ENCODE measurements around the gene TARBP1. TPM values are rescaled to one million over a fixed set of nuclear protein-coding genes. Genes with fewer than 3 reads are reported as not detected.

TARBP1 gene
- total RNA-seq, 1 donor from 2014 or later, result 17.8 TPM

- H3K27me3 Mint-ChIP-seq (ENCODE audit: low read depth, unreplicated experiment), result no peaks in the 10 kb centered on the region
- H3K27me3 ChIP-seq (ENCODE audit: insufficient read depth, low read length), result no peaks in the 10 kb centered on the region
- peak overlapping the region; percentile 80 for H3K4me2 ChIP-seq (ENCODE audit: low read length)
- H3K4me1 Mint-ChIP-seq (ENCODE audit: low read depth, unreplicated experiment), result peaks cover 30% of the 10 kb centered on the region
- H3K36me3 ChIP-seq (ENCODE audit: insufficient read depth, low read length), result no peaks in the 10 kb centered on the region
- H3K9me3 Mint-ChIP-seq (ENCODE audit: unreplicated experiment), result no peaks in the 10 kb centered on the region
- peak overlapping the region; percentile 98 for H3K27ac ChIP-seq (ENCODE audit: low read depth, low read length)
- peak; percentile 60 for FAIRE-seq
- DNase-seq (ENCODE audit: low read depth), result peak; percentile 97
- H4K20me1 ChIP-seq (ENCODE audit: insufficient read depth, low read length), result no peaks in the 10 kb centered on the region
- H3K79me2 ChIP-seq (ENCODE audit: insufficient read depth, low read length), result no peaks in the 10 kb centered on the region
- H3K4me1 ChIP-seq (ENCODE audit: insufficient read depth, low read length), result peaks cover 32% of the 10 kb centered on the region
- H3K36me3 Mint-ChIP-seq (ENCODE audit: low read depth, unreplicated experiment), result no peaks in the 10 kb centered on the region
- no peak for TF ChIP-seq EZH2 (IDR thresholded peaks at IDR 0.05; ENCODE audit: insufficient read depth, low read length)
- no peak for TF ChIP-seq CTCF (IDR thresholded peaks at IDR 0.05; ENCODE audit: insufficient read depth, low read depth, low read length)
- H3K4me3 ChIP-seq (ENCODE audit: insufficient read depth, low read depth, low read length), result peak overlapping the region; percentile 37
- H3K4me3 Mint-ChIP-seq (ENCODE audit: unreplicated experiment), result peak overlapping the region; percentile 47
- no peaks in the 10 kb centered on the region for H3K9me3 ChIP-seq (ENCODE audit: insufficient read depth, low read depth, low read length)
- peak overlapping the region; percentile 85 for H3K9ac ChIP-seq (ENCODE audit: low read length)
- peak overlapping the region; percentile 100 for H3K27ac Mint-ChIP-seq (ENCODE audit: unreplicated experiment)
- H2AFZ ChIP-seq (ENCODE audit: low read depth, low read length), result peak overlapping the region; percentile 40
These were observed 16.4 kb upstream of the TARBP1 start for GRCh38 chr1:234495231-234495990.

GRCh38 chr1:234494049-234494448 lies 15.1 kb upstream of the TARBP1 start:
- no peaks in the 10 kb centered on the region for H3K79me2 ChIP-seq (ENCODE audit: insufficient read depth, low read length)

More at GRCh38 chr1:234494049-234494448, 15.1 kb upstream of the TARBP1 start:
- Histone ChIP-seq H3K4me2 (ENCODE audit: low read length) (peak overlapping the region; percentile 80), H4K20me1 (ENCODE audit: insufficient read depth, low read length) (no peaks in the 10 kb centered on the region), H2AFZ (ENCODE audit: low read depth, low read length) (no peak overlapping the region), H3K27me3 (ENCODE audit: insufficient read depth, low read length) (no peaks in the 10 kb centered on the region), H3K4me3 (ENCODE audit: insufficient read depth, low read depth, low read length) (no peak overlapping the region), H3K36me3 (ENCODE audit: insufficient read depth, low read length) (no peaks in the 10 kb centered on the region), H3K9ac (ENCODE audit: low read length) (peak overlapping the region; percentile 85), H3K27ac (ENCODE audit: low read depth, low read length) (peak overlapping the region; percentile 98), H3K9me3 (ENCODE audit: insufficient read depth, low read depth, low read length) (no peaks in the 10 kb centered on the region), H3K4me1 (ENCODE audit: insufficient read depth, low read length) (peaks cover 18% of the 10 kb centered on the region)
- TF ChIP-seq EZH2 (IDR thresholded peaks at IDR 0.05; ENCODE audit: insufficient read depth, low read length), result no peak
- no peak for TF ChIP-seq CTCF (IDR thresholded peaks at IDR 0.05; ENCODE audit: insufficient read depth, low read depth, low read length)
- FAIRE-seq (no peak), DNase-seq (ENCODE audit: low read depth) (no peak)
- Mint-ChIP-seq H3K36me3 (ENCODE audit: low read depth, unreplicated experiment) (no peaks in the 10 kb centered on the region), H3K4me3 (ENCODE audit: unreplicated experiment) (peak overlapping the region; percentile 22), H3K27me3 (ENCODE audit: low read depth, unreplicated experiment) (no peaks in the 10 kb centered on the region), H3K27ac (ENCODE audit: unreplicated experiment) (peak overlapping the region; percentile 7), H3K9me3 (ENCODE audit: unreplicated experiment) (no peaks in the 10 kb centered on the region), H3K4me1 (ENCODE audit: low read depth, unreplicated experiment) (peaks cover 18% of the 10 kb centered on the region)
